H9 (cell line): ENCODE measurements around the gene TRPV6. TPM values are rescaled to one million over a fixed set of nuclear protein-coding genes. Genes with fewer than 3 reads are reported as not detected.

Experiments
- DNase-seq: peaks from one replicate; pipeline ENCODE4 v3.0.0-alpha.2; 2017
- H2AFZ ChIP-seq: one replicate; pipeline ENCODE4 v1.6.1; 2013; ENCODE audit warnings: mild to moderate bottlenecking, low read length, control low read depth, moderate library complexity
- H2AK5ac ChIP-seq: 2 replicates; pipeline ENCODE4 v1.6.1; 2013; ENCODE audit warnings: low read length, control low read depth, mixed read lengths; ENCODE audit not compliant: insufficient read length
- H2BK120ac ChIP-seq: one replicate; pipeline ENCODE4 v1.6.1; 2013; ENCODE audit warnings: low read depth, mild to moderate bottlenecking, low read length, control low read depth, inconsistent platforms; ENCODE audit not compliant: poor library complexity, severe bottlenecking
- H2BK12ac ChIP-seq: 2 replicates; pipeline ENCODE4 v1.6.1; 2013; ENCODE audit warnings: low read length, control low read depth, mixed read lengths, low read depth; ENCODE audit not compliant: insufficient read length
- H2BK15ac ChIP-seq: 2 replicates; pipeline ENCODE4 v1.6.1; 2013; ENCODE audit warnings: low read depth, low read length, control low read depth
- H2BK20ac ChIP-seq: one replicate; pipeline ENCODE4 v1.6.1; 2013; ENCODE audit warnings: low read depth, mild to moderate bottlenecking, low read length, control low read depth, inconsistent platforms; ENCODE audit not compliant: poor library complexity, severe bottlenecking
- H2BK5ac ChIP-seq: 2 replicates; pipeline ENCODE4 v1.6.1; 2013; ENCODE audit warnings: low read length, control low read depth, mixed read lengths; ENCODE audit not compliant: insufficient read length
- H3K14ac ChIP-seq: 2 replicates; pipeline ENCODE4 v1.6.1; 2013; ENCODE audit warnings: low read length, control low read depth; ENCODE audit not compliant: insufficient read depth
- H3K18ac ChIP-seq: 2 replicates; pipeline ENCODE4 v1.6.1; 2013; ENCODE audit warnings: low read depth, mild to moderate bottlenecking, mixed read lengths, low read length, control low read depth; ENCODE audit not compliant: insufficient read length
- H3K23ac ChIP-seq: 2 replicates; pipeline ENCODE4 v1.6.1; 2013; ENCODE audit warnings: low read length, control low read depth, mixed read lengths, low read depth; ENCODE audit not compliant: insufficient read length
- H3K23me2 ChIP-seq: 2 replicates; pipeline ENCODE4 v1.6.1; 2013; ENCODE audit warnings: low read depth, mild to moderate bottlenecking, mixed read lengths, low read length, control low read depth; ENCODE audit not compliant: insufficient read length, poor library complexity, severe bottlenecking
- H3K27ac ChIP-seq: 2 replicates; pipeline ENCODE4 v1.5.1; 2013; ENCODE audit warnings: low read length, control low read depth, mixed read lengths, low read depth; ENCODE audit not compliant: insufficient read length
- H3K27me3 ChIP-seq: 2 replicates; pipeline ENCODE4 v1.6.1; 2013; ENCODE audit warnings: low read length, control low read depth, inconsistent platforms; ENCODE audit not compliant: insufficient read depth
- H3K4ac ChIP-seq: 2 replicates; pipeline ENCODE4 v1.6.1; 2013; ENCODE audit warnings: low read depth, mild to moderate bottlenecking, control low read depth, inconsistent platforms, low read length, moderate library complexity
- H3K4me1 ChIP-seq: 2 replicates; pipeline ENCODE4 v1.6.1; 2013; ENCODE audit warnings: low read length, control low read depth, inconsistent platforms; ENCODE audit not compliant: insufficient read depth
- H3K4me2 ChIP-seq: 2 replicates; pipeline ENCODE4 v1.6.1; 2013; ENCODE audit warnings: low read length, control low read depth, mixed read lengths; ENCODE audit not compliant: insufficient read length, insufficient read depth
- H3K56ac ChIP-seq: 2 replicates; pipeline ENCODE4 v1.6.1; 2013; ENCODE audit warnings: low read depth, mild to moderate bottlenecking, mixed read lengths, low read length, control low read depth; ENCODE audit not compliant: insufficient read length
- H3K79me1 ChIP-seq: 2 replicates; pipeline ENCODE4 v1.6.1; 2013; ENCODE audit warnings: low read depth, mild to moderate bottlenecking, moderate library complexity, low read length, control low read depth, inconsistent platforms; ENCODE audit not compliant: insufficient read depth, poor library complexity, severe bottlenecking
- H3K79me2 ChIP-seq: 2 replicates; pipeline ENCODE4 v1.6.1; 2013; ENCODE audit warnings: low read length, control low read depth, inconsistent platforms; ENCODE audit not compliant: insufficient read depth
- H3K9ac ChIP-seq: 2 replicates; pipeline ENCODE4 v1.6.1; 2013; ENCODE audit warnings: low read length, control low read depth, mixed read lengths; ENCODE audit not compliant: insufficient read length; ENCODE audit errors: extremely low read depth
- H3K9me3 ChIP-seq: one replicate; pipeline ENCODE4 v1.6.1; 2013; ENCODE audit warnings: low read depth, low read length, inconsistent platforms; ENCODE audit not compliant: control insufficient read depth
- H3T11ph ChIP-seq: one replicate; pipeline ENCODE4 v1.6.1; 2013; ENCODE audit warnings: mild to moderate bottlenecking, low read length, control low read depth, inconsistent platforms
- H4K20me1 ChIP-seq: one replicate; pipeline ENCODE4 v1.6.1; 2013; ENCODE audit not compliant: control insufficient read depth, insufficient read length, insufficient read depth
- H4K5ac ChIP-seq: 2 replicates; pipeline ENCODE4 v1.6.1; 2013; ENCODE audit warnings: low read depth, mild to moderate bottlenecking, mixed read lengths, low read length, control low read depth; ENCODE audit not compliant: insufficient read length
- H4K8ac ChIP-seq: replicated peaks from 2 replicates; pipeline ENCODE4 v1.6.1; 2013; ENCODE audit warnings: low read length, control low read depth, mixed read lengths, low read depth; ENCODE audit not compliant: insufficient read length
- H4K91ac ChIP-seq: 2 replicates; pipeline ENCODE4 v1.6.1; 2013; ENCODE audit warnings: low read depth, mild to moderate bottlenecking, moderate library complexity, mixed read lengths, low read length, control low read depth; ENCODE audit not compliant: insufficient read length
- H3K27ac Mint-ChIP-seq, 3 experiments: 2 replicates in 2 of 3; 3 replicates in 1 of 3; pipeline ENCODE4 v1.8.0; 2020 to 2021; ENCODE audit warnings: mixed read lengths in 3 of 3, mild to moderate bottlenecking in 1 of 3, moderate library complexity in 1 of 3
- H3K27me3 Mint-ChIP-seq: 2 replicates; pipeline ENCODE4 v1.8.0; 2021; ENCODE audit warnings: low read depth, mild to moderate bottlenecking, moderate library complexity, mixed read lengths
- H3K36me3 Mint-ChIP-seq, 3 experiments: 2 replicates in 2 of 3; 3 replicates in 1 of 3; pipeline ENCODE4 v1.8.0; 2020 to 2021; ENCODE audit warnings: low read depth in 3 of 3, mixed read lengths in 3 of 3; ENCODE audit not compliant: insufficient read depth in 1 of 3
- H3K4me1 Mint-ChIP-seq, 2 experiments: 2 replicates each; pipeline ENCODE4 v1.8.0; 2020; ENCODE audit warnings: mixed read lengths in 2 of 2
- H3K4me3 Mint-ChIP-seq, 2 experiments: 2 replicates in 1 of 2; 3 replicates in 1 of 2; pipeline ENCODE4 v1.8.0; 2020 to 2021; ENCODE audit warnings: mild to moderate bottlenecking in 2 of 2, mixed read lengths in 2 of 2, moderate library complexity in 1 of 2
- H3K9me3 Mint-ChIP-seq, 2 experiments: 2 replicates in 1 of 2; 3 replicates in 1 of 2; pipeline ENCODE4 v1.8.0; 2020; ENCODE audit warnings: mild to moderate bottlenecking in 2 of 2, mixed read lengths in 2 of 2, moderate library complexity in 1 of 2
- WGBS: extraction: QIAGEN DNeasy Blood & Tissue Kit; methylation state at CpG from one replicate; pipeline ENCODE4 v1.1.7; 2013; ENCODE audit warnings: missing lambda C conversion rate, low lambda C conversion rate, mixed read lengths; ENCODE audit not compliant: insufficient read length; ENCODE audit errors: extremely low coverage; 5-methylcytosine and 5-hydroxymethylcytosine counted together
- total RNA-seq: library from RNA; stranded (reverse); gene quantifications from 2 replicates; pipeline ENCODE4 v1.2.1, GENCODE V29; 2021
- TF ChIP-seq, protein P1 (sequence below): fragments of 200-600 bp; sonication (generic); conservative IDR thresholded peaks from 3 replicates; pipeline ENCODE4 v1.8.0; 2021; ENCODE audit warnings: antibody characterized with exemption, mild to moderate bottlenecking

The TRPV6 gene
- total RNA-seq, 1 experiment from 2014 or later = 0.61 TPM

DNA sequence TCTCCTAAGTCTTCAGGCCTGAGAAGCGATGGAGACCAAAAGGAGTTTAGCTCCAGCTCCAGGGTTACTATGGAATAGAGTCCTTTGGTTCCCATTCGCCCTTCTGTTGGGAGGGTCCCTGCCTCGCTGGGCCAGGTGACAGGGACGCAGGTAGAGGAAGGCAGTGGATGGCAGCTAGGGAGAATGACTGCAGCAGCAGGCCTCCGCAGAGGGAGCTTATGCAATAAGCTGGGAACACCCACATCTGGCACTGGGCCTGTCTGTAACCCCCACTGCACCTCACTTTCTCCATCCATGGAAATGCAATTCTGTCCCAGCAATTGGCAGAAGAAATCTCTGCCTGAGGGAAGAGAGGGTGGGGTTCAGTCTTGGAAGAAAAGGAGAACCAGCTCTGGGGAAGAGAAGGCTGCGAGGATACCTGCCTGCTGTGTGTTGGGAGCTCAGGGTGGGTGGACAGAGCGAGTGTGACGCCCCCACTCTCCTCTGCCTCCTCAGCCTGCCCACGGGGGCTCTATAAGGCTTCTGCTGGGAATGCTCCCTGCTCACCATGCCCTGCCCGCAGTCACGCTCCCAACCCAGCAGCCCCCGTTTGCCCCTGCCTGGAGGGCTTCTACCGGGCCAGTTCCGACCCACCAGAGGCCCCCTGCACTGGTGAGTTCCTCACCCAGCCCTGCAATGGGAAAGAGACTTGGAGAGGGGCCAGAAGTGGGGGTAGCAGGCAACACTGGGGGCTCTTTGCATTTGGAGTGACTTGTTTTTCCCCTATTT, 20.4 kb downstream of the TRPV6 start:
- Histone ChIP-seq H2BK15ac (no peak overlapping the region), H3K27me3 (no peaks in the 10 kb centered on the region), H2AFZ (no peak overlapping the region), H2AK5ac (no peak overlapping the region), H4K20me1 (no peaks in the 10 kb centered on the region), H3T11ph (no peak overlapping the region), H2BK120ac (no peak overlapping the region), H3K79me1 (no peaks in the 10 kb centered on the region), H3K23ac (no peak overlapping the region), H2BK5ac (no peak overlapping the region), H3K79me2 (no peaks in the 10 kb centered on the region), H3K18ac (no peak overlapping the region), H3K4ac (no peak overlapping the region), H4K5ac (no peak overlapping the region), H2BK12ac (no peak overlapping the region), H3K9ac (no peak overlapping the region), H2BK20ac (no peak overlapping the region), H3K23me2 (no peaks in the 10 kb centered on the region), H3K14ac (no peak overlapping the region), H3K56ac (no peak overlapping the region), H4K91ac (no peak overlapping the region), H4K8ac (no peak overlapping the region), H3K27ac (no peak overlapping the region), H3K9me3 (no peaks in the 10 kb centered on the region), H3K4me1 (peaks cover 8% of the 10 kb centered on the region), H3K4me2 (no peak overlapping the region)
- Mint-ChIP-seq H3K27ac (no peak overlapping the region), H3K4me3 (no peak overlapping the region), H3K27me3 (peaks cover 4% of the 10 kb centered on the region; the same call in 1 of the 2 replicates), H3K36me3 (peaks cover 0 to 11% (median 5%) of the 10 kb centered on the region in 3 experiments; a peak in 5 of 7 replicates), H3K9me3 (no peaks in the 10 kb centered on the region), H3K4me1 (peaks cover 32 to 44% of the 10 kb centered on the region in 2 experiments)
- no peak for DNase-seq
- TF ChIP-seq, protein P1, sequence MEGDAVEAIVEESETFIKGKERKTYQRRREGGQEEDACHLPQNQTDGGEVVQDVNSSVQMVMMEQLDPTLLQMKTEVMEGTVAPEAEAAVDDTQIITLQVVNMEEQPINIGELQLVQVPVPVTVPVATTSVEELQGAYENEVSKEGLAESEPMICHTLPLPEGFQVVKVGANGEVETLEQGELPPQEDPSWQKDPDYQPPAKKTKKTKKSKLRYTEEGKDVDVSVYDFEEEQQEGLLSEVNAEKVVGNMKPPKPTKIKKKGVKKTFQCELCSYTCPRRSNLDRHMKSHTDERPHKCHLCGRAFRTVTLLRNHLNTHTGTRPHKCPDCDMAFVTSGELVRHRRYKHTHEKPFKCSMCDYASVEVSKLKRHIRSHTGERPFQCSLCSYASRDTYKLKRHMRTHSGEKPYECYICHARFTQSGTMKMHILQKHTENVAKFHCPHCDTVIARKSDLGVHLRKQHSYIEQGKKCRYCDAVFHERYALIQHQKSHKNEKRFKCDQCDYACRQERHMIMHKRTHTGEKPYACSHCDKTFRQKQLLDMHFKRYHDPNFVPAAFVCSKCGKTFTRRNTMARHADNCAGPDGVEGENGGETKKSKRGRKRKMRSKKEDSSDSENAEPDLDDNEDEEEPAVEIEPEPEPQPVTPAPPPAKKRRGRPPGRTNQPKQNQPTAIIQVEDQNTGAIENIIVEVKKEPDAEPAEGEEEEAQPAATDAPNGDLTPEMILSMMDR = no peak
- no CpG with 5 or more reads among the region's 14 CpGs for WGBS
